Measurements from ENCODE around the gene CHMP5.

The CHMP5 gene

DNA sequence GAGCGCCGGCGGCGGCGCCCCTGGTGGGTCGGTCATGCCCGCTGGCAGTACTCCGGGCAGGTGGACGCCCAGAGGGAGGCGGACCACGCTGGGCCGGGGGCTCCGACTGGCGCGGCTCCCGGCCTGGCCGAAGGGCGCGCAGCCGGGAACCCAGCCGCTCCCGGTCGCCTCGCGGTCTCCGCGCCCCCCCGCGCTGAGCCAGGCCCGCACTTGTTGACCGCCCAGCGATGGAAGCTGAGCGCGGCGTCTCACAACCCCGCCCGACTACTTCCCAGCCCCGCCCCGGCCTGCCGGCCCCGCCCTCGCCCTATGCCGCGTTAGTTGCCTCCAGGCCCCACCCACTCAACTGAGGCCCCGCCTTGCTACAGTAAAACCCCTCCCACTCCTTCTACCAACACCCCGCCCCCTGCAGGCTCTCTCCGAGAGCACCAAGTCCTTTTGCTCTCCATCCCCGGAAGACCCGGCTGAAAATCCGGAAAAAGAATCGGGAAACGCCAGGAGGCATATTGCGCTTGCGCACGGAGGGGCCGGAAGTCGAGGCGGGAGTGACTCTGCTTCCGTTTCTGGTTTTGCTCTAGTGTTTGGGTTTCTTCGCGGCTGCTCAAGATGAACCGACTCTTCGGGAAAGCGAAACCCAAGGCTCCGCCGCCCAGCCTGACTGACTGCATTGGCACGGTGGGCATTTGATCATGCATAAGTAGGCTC, at the start of gene CHMP5, which contains the start of gene BAG1:
CHMP5 (plus strand) TSS at position 577 of the 705 bp plus-strand sequence; CDS start at position 607, 30 bp downstream.
BAG1 (minus strand) TSS at position 236 of the 705 bp plus-strand sequence.
- DNase-seq, result peak; percentile 100

DNA sequence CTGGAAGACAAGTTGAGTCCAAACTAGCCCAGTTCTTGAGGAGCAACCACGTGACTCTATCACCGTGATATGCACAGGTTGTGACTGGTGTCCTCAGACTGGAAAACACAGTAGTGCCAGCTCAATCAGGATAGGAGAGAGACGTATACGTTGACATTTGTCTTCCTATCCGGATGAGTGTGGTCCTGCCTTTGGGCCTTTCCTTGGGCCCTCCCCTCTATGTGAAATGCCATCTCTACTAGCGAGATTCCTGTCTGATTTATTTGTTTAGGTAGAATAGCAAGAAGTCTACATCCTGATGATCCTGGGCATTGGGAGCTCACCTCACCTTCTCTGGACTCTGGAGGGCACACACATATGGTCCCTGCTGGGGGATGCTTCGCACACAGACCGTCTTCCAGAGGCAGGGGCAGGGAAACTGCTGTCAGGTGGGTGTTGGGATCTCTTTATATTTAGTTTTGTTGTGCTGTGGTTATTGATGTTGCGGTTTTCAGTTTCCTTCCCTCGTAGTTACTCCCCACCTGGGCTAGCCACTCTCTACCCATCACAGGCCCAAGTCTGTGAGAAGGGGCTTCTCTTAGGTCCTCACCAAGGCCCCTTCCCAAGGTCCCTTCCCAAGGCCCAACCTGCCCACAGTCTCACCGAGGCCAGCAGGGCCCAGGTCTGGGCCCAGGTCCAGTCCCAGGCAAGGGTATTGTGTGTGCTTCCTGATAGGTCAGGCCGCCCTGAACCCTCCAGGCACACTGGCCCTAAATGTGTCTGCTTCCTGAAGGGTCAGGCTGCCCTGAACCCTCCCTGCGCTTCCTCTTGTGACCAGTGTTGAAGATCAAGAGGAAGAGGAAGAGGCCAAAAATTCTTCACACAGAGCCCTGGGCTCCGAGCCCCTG, 43.9 kb upstream of the CHMP5 start:
- DNase-seq, result no peak

DNA sequence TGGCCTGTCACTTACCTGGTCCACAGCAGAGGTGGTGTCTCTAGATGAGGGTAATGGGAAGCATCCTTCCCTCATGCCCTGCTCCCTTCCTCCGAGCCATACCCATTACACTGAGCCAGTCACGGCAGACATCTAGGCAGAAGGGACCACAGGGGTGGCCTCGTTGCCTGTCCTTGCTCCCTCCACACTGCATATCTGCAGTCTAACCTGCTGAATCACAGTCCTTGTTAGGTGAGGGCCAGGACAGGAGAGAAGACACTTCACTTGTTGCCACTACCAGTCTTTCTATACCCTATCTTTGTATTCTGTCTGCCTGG, 43.3 kb upstream of the CHMP5 start:
- DNase-seq, result no peak

DNA sequence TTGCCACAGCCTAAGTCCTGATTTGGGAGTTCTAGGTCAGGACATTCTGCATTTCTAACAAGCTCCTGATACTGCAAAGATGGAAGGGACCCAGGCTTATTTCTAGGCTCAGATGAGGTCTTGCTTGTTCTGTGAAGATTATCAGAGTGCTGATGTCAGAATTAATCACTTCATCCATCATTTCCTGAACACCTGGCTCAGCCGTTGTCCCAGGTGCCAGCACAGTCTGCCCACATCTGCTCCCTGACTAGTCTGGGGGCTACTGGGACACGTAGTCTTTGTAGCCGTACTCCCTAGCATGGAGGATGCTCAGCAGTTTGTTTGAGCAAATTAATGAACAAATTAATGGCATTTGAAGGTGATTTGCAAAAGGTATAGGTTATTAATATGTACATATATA, 42.8 kb upstream of the CHMP5 start:
- no peak for DNase-seq

DNA sequence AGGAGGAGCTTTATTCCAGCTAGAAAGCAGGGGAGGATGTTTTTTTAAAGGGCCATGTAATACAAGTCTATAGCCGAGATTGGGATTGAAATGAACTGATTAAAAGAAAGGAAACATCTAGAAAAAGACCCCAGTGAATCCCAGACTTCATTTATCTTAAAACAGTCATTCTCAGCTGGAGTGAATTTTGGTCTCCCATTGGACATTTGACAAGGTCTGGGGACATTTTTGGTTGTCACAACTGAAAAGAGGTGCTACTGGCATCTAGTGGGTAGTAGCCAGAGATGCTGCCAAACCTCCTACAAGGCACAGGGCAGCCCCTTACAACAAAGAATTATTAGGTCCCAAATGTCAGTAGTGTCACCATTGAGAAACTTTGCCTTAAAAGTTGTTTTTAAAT, 41.2 kb upstream of the CHMP5 start:
- no peak for DNase-seq

DNA sequence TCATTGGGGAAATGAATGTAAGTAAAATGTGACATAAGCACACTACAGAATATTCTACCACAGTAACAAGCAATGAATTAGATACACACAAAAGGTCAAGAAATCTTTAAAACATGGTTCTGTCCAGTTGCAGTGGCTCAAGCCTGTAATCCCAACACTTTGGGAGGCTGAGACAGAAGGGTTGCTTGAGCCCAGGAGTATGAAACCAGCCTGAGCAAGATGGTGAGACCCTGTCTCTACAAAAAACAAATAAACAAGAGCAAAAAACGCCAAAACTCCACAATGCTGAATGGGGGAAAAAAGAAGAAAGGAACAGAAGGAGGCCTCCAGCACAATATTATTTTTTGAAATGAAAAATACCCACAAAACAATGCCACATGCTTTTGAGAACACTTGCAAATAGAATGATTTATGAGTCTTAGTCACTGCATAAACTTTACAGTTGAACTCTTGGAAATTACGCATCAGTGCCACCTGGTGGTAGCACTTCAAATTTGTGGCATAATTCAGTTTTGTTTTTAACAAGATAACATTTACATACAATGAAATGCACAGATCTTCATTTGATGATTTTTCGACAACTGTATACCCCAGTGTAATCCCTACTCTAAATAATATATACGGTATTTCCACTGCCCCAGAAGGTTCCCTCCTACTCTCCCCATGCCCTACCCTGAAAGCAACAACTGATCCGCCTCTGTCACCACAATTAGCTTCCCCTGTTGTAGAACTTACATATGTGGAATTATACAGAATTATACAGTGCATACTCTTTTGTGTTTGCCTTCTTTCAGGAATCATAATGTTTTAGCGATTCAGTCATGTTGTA, 39.3 kb upstream of the CHMP5 start:
- peak; percentile 69 for DNase-seq

DNA sequence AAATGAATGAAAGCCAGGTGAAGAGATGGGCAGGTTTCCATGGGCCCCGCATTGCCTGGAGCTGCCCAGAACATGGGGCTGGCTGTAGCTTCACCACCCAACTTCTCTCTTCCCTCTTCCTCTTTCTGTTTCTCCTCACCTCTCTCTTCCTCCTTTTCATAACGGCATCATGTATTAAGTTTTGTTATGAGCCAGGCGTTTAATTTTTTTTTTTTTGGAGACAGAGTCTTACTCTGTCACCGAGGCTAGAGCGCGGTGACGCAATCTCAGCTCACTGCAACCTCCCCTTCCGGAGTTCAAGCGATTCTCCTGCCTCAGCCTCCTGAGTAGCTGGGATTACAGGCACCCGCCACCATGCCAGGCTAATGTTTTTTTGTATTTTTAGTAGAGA, 37.8 kb upstream of the CHMP5 start:
- DNase-seq, result no peak

DNA sequence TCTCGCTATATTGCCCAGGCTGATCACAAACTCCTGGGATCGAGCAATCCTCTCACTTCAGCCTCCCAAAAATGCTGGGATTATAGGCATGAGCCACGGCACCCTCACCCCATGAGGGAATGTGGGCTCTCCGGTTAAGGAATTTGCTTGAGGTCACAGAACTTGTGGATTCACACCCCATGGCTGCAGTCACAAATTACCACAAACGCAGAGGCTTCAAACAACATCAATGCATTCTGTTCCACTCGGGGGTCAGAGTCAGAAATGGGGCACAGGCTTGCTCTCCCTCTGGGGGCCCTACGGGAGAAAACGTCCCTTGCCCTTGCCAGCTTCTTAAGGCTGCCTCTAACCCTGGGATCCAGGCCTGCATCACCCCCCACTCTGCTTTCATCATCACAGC, 37.1 kb upstream of the CHMP5 start:
- DNase-seq, result no peak

DNA sequence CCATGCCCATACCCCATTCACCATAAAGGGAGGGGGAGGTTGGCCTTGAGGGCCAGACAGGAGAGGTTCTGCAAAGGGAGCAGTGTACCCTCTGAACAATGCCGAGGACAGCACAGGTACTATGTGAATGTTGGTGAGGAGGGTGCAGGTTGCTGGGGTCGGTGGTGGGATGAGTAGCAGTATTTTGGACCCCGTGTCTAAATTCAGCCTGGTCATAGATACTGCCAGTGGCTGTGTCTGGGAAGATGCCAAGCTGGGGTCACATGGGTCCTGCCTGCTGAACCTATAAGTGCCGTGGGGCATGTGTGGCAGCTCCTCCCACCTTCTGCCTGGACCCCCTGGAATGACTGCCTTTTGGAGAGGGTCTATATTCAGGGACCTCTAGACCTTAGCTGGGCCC, 36.2 kb upstream of the CHMP5 start:
- no peak for DNase-seq

DNA sequence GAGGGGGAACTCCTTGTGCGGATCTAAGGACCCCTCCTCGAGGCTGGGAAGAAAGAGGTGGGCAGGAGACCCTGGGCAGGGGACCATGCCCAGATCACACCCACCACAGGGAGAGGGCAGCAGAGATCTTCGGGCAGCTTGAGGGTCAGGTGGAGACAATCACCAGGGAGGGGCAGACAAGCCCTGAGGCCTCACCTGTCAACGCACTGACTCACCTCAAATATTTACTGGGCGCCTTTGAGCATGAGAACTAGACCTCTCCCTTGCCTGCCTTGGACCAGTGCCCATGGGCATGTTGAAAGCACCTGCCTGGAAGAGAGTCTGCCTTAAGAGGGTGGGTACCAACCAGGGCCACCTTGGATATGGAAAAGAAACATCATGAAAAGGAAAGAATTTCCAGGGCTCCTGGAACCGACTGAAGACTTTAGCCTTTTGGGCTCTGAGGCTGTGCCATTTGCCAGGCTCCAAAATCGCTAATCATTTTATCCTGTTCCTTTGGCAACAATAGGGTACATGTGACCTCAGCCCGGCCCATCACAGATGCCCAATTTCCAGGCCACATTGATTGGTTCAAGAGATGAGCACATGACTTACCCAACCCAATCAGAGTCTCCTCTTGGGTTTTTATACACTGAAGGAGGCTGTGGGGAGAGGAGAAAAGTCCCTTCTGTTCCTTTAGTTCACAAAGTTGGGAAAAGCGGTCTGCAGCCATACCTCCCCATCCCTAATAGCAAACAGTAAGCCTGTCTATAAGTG, 35.3 kb upstream of the CHMP5 start:
- no peak for DNase-seq

DNA sequence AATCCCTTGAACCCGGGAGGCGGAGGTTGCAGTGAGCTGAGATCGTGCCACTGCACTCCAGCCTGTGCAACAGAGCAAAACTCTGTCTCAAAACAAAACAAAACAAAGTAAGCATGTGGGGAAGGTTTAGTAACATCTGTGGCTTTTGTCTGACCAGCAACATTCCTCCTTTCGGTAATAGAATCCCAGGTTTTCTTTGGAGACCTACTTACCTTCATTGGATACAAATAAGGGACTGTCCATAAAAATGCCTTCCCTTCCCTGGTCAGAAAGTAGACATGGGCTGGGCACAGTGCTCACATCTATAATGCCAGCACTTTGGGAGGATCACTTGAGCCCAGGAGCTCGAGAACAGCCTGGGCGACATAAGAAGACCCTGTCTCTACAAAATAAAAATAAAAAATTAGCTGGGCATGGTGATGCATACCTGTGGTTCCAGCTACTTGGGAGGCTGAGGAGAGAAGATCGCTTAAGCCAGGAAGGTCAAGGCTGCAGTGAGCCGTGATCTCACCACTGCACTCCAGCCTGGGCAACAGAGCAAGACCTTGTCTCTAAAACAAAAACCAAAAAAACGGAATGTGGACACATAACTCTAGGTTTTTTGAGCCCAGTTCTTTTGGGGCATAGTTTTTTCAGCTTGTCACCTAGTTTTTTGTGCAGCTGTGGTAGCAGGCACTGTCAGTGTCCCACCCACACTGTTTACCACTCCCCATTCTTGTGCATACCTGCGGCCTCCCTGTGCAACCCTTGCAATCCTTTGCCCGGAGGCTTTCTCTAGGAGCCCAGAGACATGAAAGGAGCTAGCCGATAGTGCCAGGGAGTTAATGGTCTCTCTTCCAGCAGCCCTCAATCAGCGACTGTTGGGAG, 33.9 kb upstream of the CHMP5 start:
- DNase-seq, result no peak

DNA sequence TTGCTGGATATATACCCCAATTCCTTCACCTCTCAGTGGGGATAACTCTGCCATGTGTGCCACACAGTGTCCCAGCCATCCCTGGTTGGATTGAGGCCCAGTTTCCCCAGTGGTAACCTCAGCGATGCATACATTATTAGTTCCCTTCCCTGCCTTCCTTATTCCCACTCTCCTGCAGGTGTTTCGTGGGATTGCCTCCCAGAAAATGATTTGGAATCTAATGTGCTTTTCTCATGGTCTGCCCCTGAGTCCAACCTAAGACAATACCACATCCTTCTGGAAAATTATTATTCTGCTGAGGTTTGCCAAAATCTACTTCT, 33.3 kb upstream of the CHMP5 start:
- no peak for DNase-seq

DNA sequence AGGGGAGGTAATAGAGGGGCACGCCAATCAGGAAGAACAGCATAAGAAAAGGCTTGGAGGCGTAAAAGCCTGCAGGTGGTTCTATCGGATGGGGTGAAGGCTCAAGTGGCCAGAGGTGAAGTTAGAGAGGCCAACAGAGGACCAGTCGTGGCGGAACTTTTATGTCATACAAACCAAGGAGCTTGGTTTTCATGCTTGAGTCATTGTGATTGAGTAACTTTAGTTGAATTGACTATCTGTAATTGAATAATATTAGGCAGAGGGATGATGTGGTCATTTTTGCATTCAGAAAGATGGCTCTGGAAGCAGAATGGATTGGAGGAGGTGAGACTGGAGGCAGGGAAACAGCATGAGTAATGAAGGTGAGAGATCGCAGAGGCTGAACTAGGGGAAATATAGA, 32.0 kb upstream of the CHMP5 start:
- no peak for DNase-seq

DNA sequence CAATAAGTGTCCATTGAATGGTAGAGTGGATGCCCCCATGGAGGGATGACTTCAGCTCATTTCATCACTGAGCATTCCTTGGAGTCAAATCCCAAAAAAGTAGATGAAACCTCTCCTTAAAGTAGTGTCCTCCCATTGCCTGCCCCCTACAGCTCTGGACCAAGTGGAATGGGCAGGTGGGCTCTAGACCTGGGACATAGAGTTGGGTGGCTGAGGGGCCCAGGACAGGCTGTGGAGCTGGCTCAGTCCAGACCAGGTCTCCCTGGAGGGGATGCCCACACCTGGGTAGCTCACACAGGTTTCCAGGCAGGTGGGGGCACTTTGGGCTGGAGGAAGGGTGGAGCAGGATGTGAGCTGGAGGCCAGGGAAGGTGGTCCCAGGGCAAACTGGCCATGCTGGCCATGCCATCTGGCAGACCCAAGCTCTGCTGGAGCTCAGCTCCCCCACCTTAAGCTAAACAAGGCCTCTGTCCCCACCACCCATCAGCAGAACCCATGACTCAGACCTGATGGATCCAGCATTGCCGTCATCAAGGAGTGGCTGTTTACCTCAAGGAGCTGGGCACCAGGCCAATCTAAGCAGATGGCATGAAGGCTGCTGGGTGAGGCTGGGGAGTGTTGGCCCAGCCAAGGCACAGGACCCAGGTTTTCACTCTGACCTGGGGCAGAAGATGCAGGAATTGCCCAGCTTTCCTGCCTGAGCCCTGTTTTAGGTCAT, 31.1 kb upstream of the CHMP5 start:
- no peak for DNase-seq

DNA sequence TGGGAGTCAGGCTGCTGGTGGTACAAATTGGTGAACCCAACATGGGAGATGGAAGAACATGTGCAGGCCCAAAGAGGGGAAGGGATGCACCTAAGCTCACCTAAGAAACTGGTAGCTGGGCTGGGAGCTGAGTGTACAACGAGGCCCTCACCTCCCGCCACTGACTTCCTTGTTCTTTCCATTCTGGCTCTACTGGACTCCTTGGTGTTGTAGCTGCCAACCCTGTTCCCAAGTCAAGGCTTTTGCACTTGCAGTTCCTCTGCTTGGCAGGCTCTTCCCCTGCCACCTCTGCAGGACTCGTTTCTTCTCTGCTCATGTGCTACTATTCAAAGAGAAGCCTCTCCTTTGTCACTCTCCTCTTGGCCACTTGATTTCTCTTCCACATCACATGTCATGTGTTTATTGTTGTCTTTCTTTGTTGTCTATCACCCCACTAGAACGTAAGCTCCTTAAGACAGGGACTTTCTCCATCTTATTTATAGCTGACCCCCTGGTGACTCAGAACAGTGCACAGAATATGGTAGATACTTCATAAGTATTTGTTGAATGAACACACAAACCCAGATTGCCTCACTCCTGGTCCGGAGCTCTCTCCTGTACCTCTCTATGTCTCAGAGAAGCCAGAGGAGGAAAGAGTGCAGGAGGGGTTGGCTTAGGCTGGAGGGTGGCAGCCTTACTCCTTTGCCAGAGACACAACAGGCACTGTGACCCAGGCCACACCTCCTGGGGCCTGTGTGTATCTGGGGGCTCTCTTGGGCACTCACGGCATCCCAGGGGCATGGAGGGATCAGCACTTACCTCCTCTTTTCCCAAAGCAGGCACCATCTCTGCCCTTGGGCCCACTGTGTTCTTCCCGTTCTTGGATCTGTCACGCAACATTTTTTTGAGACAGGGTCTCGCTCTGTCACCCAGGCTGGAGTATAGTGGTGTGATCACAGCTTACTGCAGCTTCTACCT, 30.1 kb upstream of the CHMP5 start:
- DNase-seq, result no peak

DNA sequence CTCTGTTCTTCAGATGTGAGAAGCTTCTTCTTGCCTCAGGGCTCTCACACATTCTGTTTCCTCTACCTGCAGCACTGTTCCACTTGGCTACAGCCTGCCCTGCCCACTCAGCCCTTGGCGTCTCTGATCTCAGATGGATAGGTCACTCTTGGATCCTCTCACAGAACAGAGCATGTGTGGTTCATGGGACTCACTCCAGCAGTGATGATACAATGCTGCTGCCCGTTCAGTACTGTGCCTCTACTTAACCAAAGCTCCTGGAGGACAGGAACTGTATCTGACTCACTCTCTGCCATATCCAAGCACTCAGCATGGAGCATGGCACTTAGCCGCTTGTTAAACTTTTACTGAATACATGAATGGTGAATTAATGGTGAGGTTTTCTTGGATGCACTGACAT, 28.3 kb upstream of the CHMP5 start:
- DNase-seq, result no peak

DNA sequence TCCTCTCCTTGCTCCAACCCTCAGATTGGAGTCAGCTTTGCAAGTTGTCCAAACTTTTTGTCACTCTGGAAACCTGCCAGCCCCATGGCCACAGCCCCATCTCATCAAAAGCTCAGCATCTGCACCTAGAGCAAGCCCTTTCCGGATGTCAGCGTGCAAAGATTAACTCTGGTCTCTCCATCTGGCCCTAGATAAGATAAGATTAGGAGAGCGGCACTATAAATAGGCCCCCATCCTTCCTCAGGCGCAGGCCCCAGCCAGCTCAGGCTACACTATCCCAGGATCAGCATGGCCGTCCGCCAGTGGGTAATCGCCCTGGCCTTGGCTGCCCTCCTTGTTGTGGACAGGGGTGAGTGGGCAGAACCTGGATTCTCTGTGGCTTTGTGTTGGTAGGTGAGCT, 24.9 kb upstream of the CHMP5 start, which contains the start of gene SPINK4:
SPINK4 (plus strand) TSS at position 247 of the 400 bp plus-strand sequence; CDS start at position 289, 42 bp downstream.
- DNase-seq, result no peak

DNA sequence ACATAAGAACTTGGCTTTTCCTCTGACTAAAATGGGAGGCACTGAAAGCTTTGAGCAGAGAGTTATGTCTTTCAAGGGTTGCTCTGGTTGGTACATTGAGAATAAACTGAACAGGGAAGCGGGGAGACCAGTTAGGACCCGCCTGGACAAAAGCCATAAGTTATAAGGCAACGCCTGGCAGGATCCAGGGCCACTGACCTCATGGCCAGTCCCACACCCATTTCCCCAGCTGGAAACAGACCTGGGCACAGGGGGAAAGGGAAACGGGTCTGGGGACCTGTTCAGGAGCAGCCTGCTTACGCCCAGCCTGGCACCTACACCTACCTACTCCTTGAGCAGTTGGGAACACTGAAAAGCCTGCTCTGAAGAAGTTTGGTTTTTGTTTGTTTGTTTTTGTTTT, 23.6 kb upstream of the CHMP5 start:
- DNase-seq, result no peak

DNA sequence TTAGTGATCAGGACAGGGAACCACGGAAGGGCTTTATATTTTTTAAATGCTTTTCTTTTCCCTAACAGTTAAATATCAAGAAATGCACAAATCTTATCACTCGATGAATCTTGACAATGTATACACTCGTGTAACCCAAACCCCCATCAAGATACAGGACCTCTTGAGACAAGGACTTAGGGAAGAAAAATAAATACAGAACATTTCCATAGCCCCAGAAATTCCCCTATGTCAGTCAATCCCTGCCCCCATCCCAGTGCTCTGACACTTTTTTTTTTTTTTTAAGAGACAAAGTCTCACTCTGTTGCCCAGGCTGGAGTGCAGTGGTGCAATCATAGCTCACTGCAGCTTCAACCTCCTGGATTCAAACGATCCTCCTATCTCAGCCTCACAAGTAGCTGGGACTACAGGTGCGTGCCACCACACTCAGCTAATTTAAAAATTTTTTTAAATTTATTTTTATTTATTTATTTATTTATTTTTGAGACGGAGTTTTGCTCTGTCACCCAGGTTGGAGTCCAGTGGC, 22.2 kb upstream of the CHMP5 start:
- no peak for DNase-seq
